H9 (cell line): Measurements from ENCODE around the gene DNAI2. TPM values are rescaled to one million over a fixed set of nuclear protein-coding genes. Genes with fewer than 3 reads are reported as not detected.

Experiments
- DNase-seq: peaks from one replicate; pipeline ENCODE4 v3.0.0-alpha.2; 2017
- H2AFZ ChIP-seq: one replicate; pipeline ENCODE4 v1.6.1; 2013; ENCODE audit warnings: mild to moderate bottlenecking, low read length, control low read depth, moderate library complexity
- H2AK5ac ChIP-seq: 2 replicates; pipeline ENCODE4 v1.6.1; 2013; ENCODE audit warnings: low read length, control low read depth, mixed read lengths; ENCODE audit not compliant: insufficient read length
- H2BK120ac ChIP-seq: one replicate; pipeline ENCODE4 v1.6.1; 2013; ENCODE audit warnings: low read depth, mild to moderate bottlenecking, low read length, control low read depth, inconsistent platforms; ENCODE audit not compliant: poor library complexity, severe bottlenecking
- H2BK12ac ChIP-seq: 2 replicates; pipeline ENCODE4 v1.6.1; 2013; ENCODE audit warnings: low read length, control low read depth, mixed read lengths, low read depth; ENCODE audit not compliant: insufficient read length
- H2BK15ac ChIP-seq: 2 replicates; pipeline ENCODE4 v1.6.1; 2013; ENCODE audit warnings: low read depth, low read length, control low read depth
- H2BK20ac ChIP-seq: one replicate; pipeline ENCODE4 v1.6.1; 2013; ENCODE audit warnings: low read depth, mild to moderate bottlenecking, low read length, control low read depth, inconsistent platforms; ENCODE audit not compliant: poor library complexity, severe bottlenecking
- H2BK5ac ChIP-seq: 2 replicates; pipeline ENCODE4 v1.6.1; 2013; ENCODE audit warnings: low read length, control low read depth, mixed read lengths; ENCODE audit not compliant: insufficient read length
- H3K14ac ChIP-seq: 2 replicates; pipeline ENCODE4 v1.6.1; 2013; ENCODE audit warnings: low read length, control low read depth; ENCODE audit not compliant: insufficient read depth
- H3K18ac ChIP-seq: 2 replicates; pipeline ENCODE4 v1.6.1; 2013; ENCODE audit warnings: low read depth, mild to moderate bottlenecking, mixed read lengths, low read length, control low read depth; ENCODE audit not compliant: insufficient read length
- H3K23ac ChIP-seq: 2 replicates; pipeline ENCODE4 v1.6.1; 2013; ENCODE audit warnings: low read length, control low read depth, mixed read lengths, low read depth; ENCODE audit not compliant: insufficient read length
- H3K23me2 ChIP-seq: 2 replicates; pipeline ENCODE4 v1.6.1; 2013; ENCODE audit warnings: low read depth, mild to moderate bottlenecking, mixed read lengths, low read length, control low read depth; ENCODE audit not compliant: insufficient read length, poor library complexity, severe bottlenecking
- H3K27ac ChIP-seq: 2 replicates; pipeline ENCODE4 v1.5.1; 2013; ENCODE audit warnings: low read length, control low read depth, mixed read lengths, low read depth; ENCODE audit not compliant: insufficient read length
- H3K27me3 ChIP-seq: 2 replicates; pipeline ENCODE4 v1.6.1; 2013; ENCODE audit warnings: low read length, control low read depth, inconsistent platforms; ENCODE audit not compliant: insufficient read depth
- H3K4ac ChIP-seq: 2 replicates; pipeline ENCODE4 v1.6.1; 2013; ENCODE audit warnings: low read depth, mild to moderate bottlenecking, control low read depth, inconsistent platforms, low read length, moderate library complexity
- H3K4me1 ChIP-seq: 2 replicates; pipeline ENCODE4 v1.6.1; 2013; ENCODE audit warnings: low read length, control low read depth, inconsistent platforms; ENCODE audit not compliant: insufficient read depth
- H3K4me2 ChIP-seq: 2 replicates; pipeline ENCODE4 v1.6.1; 2013; ENCODE audit warnings: low read length, control low read depth, mixed read lengths; ENCODE audit not compliant: insufficient read length, insufficient read depth
- H3K56ac ChIP-seq: 2 replicates; pipeline ENCODE4 v1.6.1; 2013; ENCODE audit warnings: low read depth, mild to moderate bottlenecking, mixed read lengths, low read length, control low read depth; ENCODE audit not compliant: insufficient read length
- H3K79me1 ChIP-seq: 2 replicates; pipeline ENCODE4 v1.6.1; 2013; ENCODE audit warnings: low read depth, mild to moderate bottlenecking, moderate library complexity, low read length, control low read depth, inconsistent platforms; ENCODE audit not compliant: insufficient read depth, poor library complexity, severe bottlenecking
- H3K79me2 ChIP-seq: 2 replicates; pipeline ENCODE4 v1.6.1; 2013; ENCODE audit warnings: low read length, control low read depth, inconsistent platforms; ENCODE audit not compliant: insufficient read depth
- H3K9ac ChIP-seq: 2 replicates; pipeline ENCODE4 v1.6.1; 2013; ENCODE audit warnings: low read length, control low read depth, mixed read lengths; ENCODE audit not compliant: insufficient read length; ENCODE audit errors: extremely low read depth
- H3K9me3 ChIP-seq: one replicate; pipeline ENCODE4 v1.6.1; 2013; ENCODE audit warnings: low read depth, low read length, inconsistent platforms; ENCODE audit not compliant: control insufficient read depth
- H3T11ph ChIP-seq: one replicate; pipeline ENCODE4 v1.6.1; 2013; ENCODE audit warnings: mild to moderate bottlenecking, low read length, control low read depth, inconsistent platforms
- H4K20me1 ChIP-seq: one replicate; pipeline ENCODE4 v1.6.1; 2013; ENCODE audit not compliant: control insufficient read depth, insufficient read length, insufficient read depth
- H4K5ac ChIP-seq: 2 replicates; pipeline ENCODE4 v1.6.1; 2013; ENCODE audit warnings: low read depth, mild to moderate bottlenecking, mixed read lengths, low read length, control low read depth; ENCODE audit not compliant: insufficient read length
- H4K8ac ChIP-seq: replicated peaks from 2 replicates; pipeline ENCODE4 v1.6.1; 2013; ENCODE audit warnings: low read length, control low read depth, mixed read lengths, low read depth; ENCODE audit not compliant: insufficient read length
- H4K91ac ChIP-seq: 2 replicates; pipeline ENCODE4 v1.6.1; 2013; ENCODE audit warnings: low read depth, mild to moderate bottlenecking, moderate library complexity, mixed read lengths, low read length, control low read depth; ENCODE audit not compliant: insufficient read length
- H3K27ac Mint-ChIP-seq, 3 experiments: 2 replicates in 2 of 3; 3 replicates in 1 of 3; pipeline ENCODE4 v1.8.0; 2020 to 2021; ENCODE audit warnings: mixed read lengths in 3 of 3, mild to moderate bottlenecking in 1 of 3, moderate library complexity in 1 of 3
- H3K27me3 Mint-ChIP-seq: 2 replicates; pipeline ENCODE4 v1.8.0; 2021; ENCODE audit warnings: low read depth, mild to moderate bottlenecking, moderate library complexity, mixed read lengths
- H3K36me3 Mint-ChIP-seq, 3 experiments: 2 replicates in 2 of 3; 3 replicates in 1 of 3; pipeline ENCODE4 v1.8.0; 2020 to 2021; ENCODE audit warnings: low read depth in 3 of 3, mixed read lengths in 3 of 3; ENCODE audit not compliant: insufficient read depth in 1 of 3
- H3K4me1 Mint-ChIP-seq, 2 experiments: 2 replicates each; pipeline ENCODE4 v1.8.0; 2020; ENCODE audit warnings: mixed read lengths in 2 of 2
- H3K4me3 Mint-ChIP-seq, 2 experiments: 2 replicates in 1 of 2; 3 replicates in 1 of 2; pipeline ENCODE4 v1.8.0; 2020 to 2021; ENCODE audit warnings: mild to moderate bottlenecking in 2 of 2, mixed read lengths in 2 of 2, moderate library complexity in 1 of 2
- H3K9me3 Mint-ChIP-seq, 2 experiments: 2 replicates in 1 of 2; 3 replicates in 1 of 2; pipeline ENCODE4 v1.8.0; 2020; ENCODE audit warnings: mild to moderate bottlenecking in 2 of 2, mixed read lengths in 2 of 2, moderate library complexity in 1 of 2
- CTCF ChIP-seq: fragments of 200-600 bp; sonication (generic); conservative IDR thresholded peaks from 3 replicates; pipeline ENCODE4 v1.8.0; 2021; ENCODE audit warnings: antibody characterized with exemption, mild to moderate bottlenecking
- WGBS: extraction: QIAGEN DNeasy Blood & Tissue Kit; methylation state at CpG from one replicate; pipeline ENCODE4 v1.1.7; 2013; ENCODE audit warnings: missing lambda C conversion rate, low lambda C conversion rate, mixed read lengths; ENCODE audit not compliant: insufficient read length; ENCODE audit errors: extremely low coverage; 5-methylcytosine and 5-hydroxymethylcytosine counted together
- total RNA-seq: library from RNA; stranded (reverse); gene quantifications from 2 replicates; pipeline ENCODE4 v1.2.1, GENCODE V29; 2021

Gene DNAI2
- total RNA-seq, 1 experiment from 2014 or later: not detected

GRCh38 chr17:74334393-74335039 is 60.5 kb downstream of the DNAI2 start:
- H3K56ac ChIP-seq: no peak overlapping the region
- no CpG with 5 or more reads among the region's 2 CpGs for WGBS
- H4K5ac ChIP-seq: no peak overlapping the region
- H4K91ac ChIP-seq: no peak overlapping the region
- Mint-ChIP-seq H3K4me1 (peaks cover 45 to 48% of the 10 kb centered on the region in 2 experiments), H3K36me3 (no peaks in the 10 kb centered on the region), H3K27me3 (peaks cover 33% of the 10 kb centered on the region), H3K27ac (peak overlapping the region in 1 of 3 experiments; percentile 62; a peak in 2 of 7 replicates), H3K4me3 (no peak overlapping the region; a peak in 1 of 5 replicates), H3K9me3 (no peaks in the 10 kb centered on the region)
- H3K9me3 ChIP-seq: no peaks in the 10 kb centered on the region
- no peak overlapping the region for H2AFZ ChIP-seq
- H3T11ph ChIP-seq: no peak overlapping the region
- H2BK120ac ChIP-seq: no peak overlapping the region
- no peaks in the 10 kb centered on the region for H3K79me1 ChIP-seq
- H2BK12ac ChIP-seq: no peak overlapping the region
- H4K20me1 ChIP-seq: no peaks in the 10 kb centered on the region
- H4K8ac ChIP-seq: no peak overlapping the region
- H2BK20ac ChIP-seq: no peak overlapping the region
- H3K4ac ChIP-seq: no peak overlapping the region
- no peaks in the 10 kb centered on the region for H3K4me1 ChIP-seq
- no peaks in the 10 kb centered on the region for H3K27me3 ChIP-seq
- no peaks in the 10 kb centered on the region for H3K23me2 ChIP-seq
- H2BK5ac ChIP-seq: no peak overlapping the region
- H3K79me2 ChIP-seq: no peaks in the 10 kb centered on the region
- no peak overlapping the region for H3K23ac ChIP-seq
- no peak overlapping the region for H3K14ac ChIP-seq
- H3K18ac ChIP-seq: no peak overlapping the region
- no peak overlapping the region for H3K9ac ChIP-seq
- H2AK5ac ChIP-seq: no peak overlapping the region
- no peak overlapping the region for H2BK15ac ChIP-seq
- DNase-seq: no peak
- TF ChIP-seq CTCF: no peak
- no peak overlapping the region for H3K27ac ChIP-seq
- H3K4me2 ChIP-seq: no peak overlapping the region
